GM12878 (cell line): ENCODE results near the gene DIDO1. TPM values are rescaled to one million over a fixed set of nuclear protein-coding genes. Genes with fewer than 3 reads are reported as not detected.

Experiments used
- ATAC-seq: fragments of 200-7000 bp; cut with Tn5 transposase; 3 replicates; pipeline ENCODE4 v1.9.1; 2020; ENCODE audit warnings: mild to moderate bottlenecking, moderate library complexity
- BruUV-seq: library from RNA; stranded (reverse); fragments of 400-500 nt; replicated peaks from 2 replicates; lab custom pipeline; 2021; lab: Mats Ljungman, UMichigan
- CTCF ChIA-PET: fragments of 300-600 bp; sonication (Branson Sonifier 250); formaldehyde crosslinking; extraction: SDS; loops from one replicate; lab custom pipeline; 2021; ENCODE audit warnings: inconsistent platforms; lab: Yijun Ruan, JAX
- POLR2A ChIA-PET: fragments of 350-600 bp; formaldehyde crosslinking; extraction: SDS; loops from one replicate; lab custom pipeline; 2021; ENCODE audit warnings: inconsistent platforms; lab: Charles Lee
- RAD21 ChIA-PET: fragments of 300-600 bp; sonication (Branson Sonifier 250); formaldehyde crosslinking; loops from one replicate; lab custom pipeline; 2023; ENCODE audit warnings: antibody characterized with exemption; ENCODE audit not compliant: unreplicated experiment; lab: Charles Lee
- SMC1A ChIA-PET: fragments of 300-600 bp; sonication (Branson Sonifier 250); formaldehyde crosslinking; loops from one replicate; lab custom pipeline; 2023; ENCODE audit not compliant: unreplicated experiment, uncharacterized antibody; lab: Charles Lee
- DNase-seq: peaks from one replicate; pipeline ENCODE4 v3.0.0-alpha.2; 2011; ENCODE audit warnings: low read depth, low spot score
- FAIRE-seq: peaks from 3 replicates; lab custom pipeline; 2011; peaks lifted over from hg19 to GRCh38; lab: Jason Lieb, UNC
- H2AFZ ChIP-seq: 2 replicates; pipeline ENCODE4 v1.6.0; 2011; ENCODE audit warnings: low read depth, low read length, control low read depth; ENCODE audit not compliant: control insufficient read depth
- H3K27ac ChIP-seq: 2 replicates; pipeline ENCODE4 v1.5.1; 2011; ENCODE audit warnings: control low read depth; ENCODE audit not compliant: control insufficient read depth, insufficient read depth
- H3K27me3 ChIP-seq, 2 experiments: replicated peaks in 1 of 2; 2 replicates each; pipeline versions ENCODE4 v1.6.0 to v1.6.1; 2011; ENCODE audit warnings: low read length in 1 of 2; ENCODE audit not compliant: control insufficient read depth in 2 of 2, insufficient read depth in 2 of 2
- H3K36me3 ChIP-seq, 2 experiments: 2 replicates each; pipeline ENCODE4 v1.5.1; 2011; ENCODE audit warnings: low read length in 1 of 2; ENCODE audit not compliant: control insufficient read depth in 2 of 2, insufficient read depth in 2 of 2
- H3K4me1 ChIP-seq: 2 replicates; pipeline ENCODE4 v1.6.1; 2011; ENCODE audit warnings: mild to moderate bottlenecking, low read length, moderate library complexity, mixed read lengths; ENCODE audit not compliant: control insufficient read depth, insufficient read depth
- H3K4me2 ChIP-seq: 2 replicates; pipeline ENCODE4 v1.6.0; 2011; ENCODE audit warnings: control low read depth; ENCODE audit not compliant: control insufficient read depth, insufficient read depth
- H3K4me3 ChIP-seq: fragments of 200-600 bp; sonication (generic); 2 replicates; pipeline ENCODE4 v1.5.1; 2016
- H3K79me2 ChIP-seq: 2 replicates; pipeline ENCODE4 v1.6.0; 2011; ENCODE audit warnings: low read length; ENCODE audit not compliant: control insufficient read depth, insufficient read depth
- H3K9ac ChIP-seq: 2 replicates; pipeline ENCODE4 v1.8.0; 2011; ENCODE audit warnings: low read length, control low read depth, mixed read lengths; ENCODE audit not compliant: control insufficient read depth, insufficient read depth
- H3K9me3 ChIP-seq: replicated peaks from 3 replicates; pipeline ENCODE4 v1.5.1; 2011; ENCODE audit warnings: mild to moderate bottlenecking, low read length; ENCODE audit not compliant: control insufficient read depth, insufficient read depth
- H4K20me1 ChIP-seq: 2 replicates; pipeline ENCODE4 v1.6.0; 2011; ENCODE audit not compliant: control insufficient read depth, insufficient read depth
- BRCA1 ChIP-seq: IDR thresholded peaks from 2 replicates; pipeline ENCODE4 v1.6.1; 2011; ENCODE audit warnings: low read depth, low read length, improper control_type of control experiment
- CEBPZ ChIP-seq: fragments of 150-350 bp; IDR thresholded peaks from 2 replicates; pipeline ENCODE4 v1.6.1; 2016; ENCODE audit warnings: low read depth, low read length
- CREM ChIP-seq: IDR thresholded peaks from 2 replicates; pipeline ENCODE4 v1.6.1; 2014; ENCODE audit warnings: antibody characterized with exemption, low read depth
- EED ChIP-seq: sonication (generic); IDR thresholded peaks from 2 replicates; pipeline ENCODE4 v1.6.1; 2016; ENCODE audit warnings: antibody characterized with exemption, low read depth
- ELK1 ChIP-seq: IDR thresholded peaks from 2 replicates; pipeline ENCODE4 v1.6.1; 2012; ENCODE audit warnings: low read depth, low read length, improper control_type of control experiment
- ESRRA ChIP-seq: IDR thresholded peaks from 2 replicates; pipeline ENCODE4 v1.6.1; 2012; ENCODE audit warnings: mild to moderate bottlenecking, low read length, improper control_type of control experiment
- GATAD2B ChIP-seq: fragments of 450-650 bp; conservative IDR thresholded peaks from 2 replicates; pipeline ENCODE4 v1.6.1; 2017; ENCODE audit warnings: low read depth, mild to moderate bottlenecking, moderate library complexity
- POLR2AphosphoS5 ChIP-seq: IDR thresholded peaks from 2 replicates; pipeline ENCODE4 v1.6.1; 2011; ENCODE audit warnings: mild to moderate bottlenecking, low read length, inconsistent platforms
- SMAD5 ChIP-seq: IDR thresholded peaks from 2 replicates; pipeline ENCODE4 v1.6.1; 2016; ENCODE audit warnings: antibody characterized with exemption, low read depth
- TAF1 ChIP-seq: IDR thresholded peaks from 2 replicates; pipeline ENCODE4 v1.6.1; 2011; ENCODE audit warnings: mild to moderate bottlenecking, low read depth, low read length, borderline replicate concordance
- WGBS: methylation state at CpG from one replicate; pipeline ENCODE4 v1.1.6; 2016; ENCODE audit warnings: low lambda C conversion rate; ENCODE audit not compliant: insufficient replicate concordance, insufficient coverage; ENCODE audit errors: missing lambda C conversion rate; 5-methylcytosine and 5-hydroxymethylcytosine counted together
- in situ Hi-C: fragments of 300-500 bp; cut with MboI; formaldehyde crosslinking; loops from 9 replicates; pipeline ENCODE4 v1.14.3; 2018; ENCODE audit warnings: mixed read lengths
- intact Hi-C: fragments of 100-400 bp; cut with micrococcal nuclease; formaldehyde crosslinking; loops from one replicate; pipeline ENCODE4 v1.14.2; 2022; ENCODE audit not compliant: unreplicated experiment
- polyA plus RNA-seq, 11 experiments: library from polyadenylated mRNA; depleted of rRNA in 4 of 11; unstranded in 6 of 11; stranded (reverse) in 5 of 11; fragments of >200 nt; fragmentation: Nextera tagmentation in 4 of 11; fragmentation: Illumina TruSeq in 1 of 11; extraction: Ambion mirVana in 4 of 11; extraction: Trizol in 1 of 11; gene quantifications; 1 replicate in 1 of 11; 2 replicates in 10 of 11; pipeline versions ENCODE4 v1.2.1 to v1.2.3, GENCODE V29; 2011 to 2016; ENCODE audit warnings: inconsistent platforms in 2 of 11, missing spikeins in 2 of 11, low read depth in 1 of 11
- total RNA-seq, 4 experiments: library from RNA; depleted of rRNA in 3 of 4; stranded (reverse); fragments of >200 nt in 3 of 4; fragmentation: Illumina TruSeq in 1 of 4; extraction: Trizol in 1 of 4; gene quantifications; 2 replicates each; pipeline versions ENCODE4 v1.2.1 to v1.2.3, GENCODE V29; 2013 to 2021
- TF ChIP-seq, protein P1 (sequence below): fragments of 450-650 bp; formaldehyde crosslinking; IDR thresholded peaks from 2 replicates; pipeline ENCODE4 v1.5.0; 2022; ENCODE audit warnings: mild to moderate bottlenecking, missing genetic modification characterization
- TF ChIP-seq, protein P2 (sequence below): fragments of 150-350 bp; IDR thresholded peaks from 2 replicates; pipeline ENCODE4 v1.6.1; 2014; ENCODE audit warnings: mild to moderate bottlenecking, low read depth, low read length

Gene DIDO1
- total and polyA plus RNA-seq, 10 of the 15 experiments (the other 5 are each of a cell fraction or from before 2014, with no cell fraction given): 5.5 to 56.4 (median 38.4) TPM

- BruUV-seq: no TSS peak
- ATAC-seq (no peak), DNase-seq (no peak), FAIRE-seq (no peak)
- ChIA-PET RAD21 (no interaction called here), CTCF (no interaction called here), POLR2A (no interaction called here), SMC1A (no interaction called here)
- no peak overlapping the region for H3K27ac ChIP-seq
- H3K27me3 ChIP-seq: no peaks in the 10 kb centered on the region
- 52% methylated on average over 20 of the region's 29 CpGs for WGBS
- no peaks in the 10 kb centered on the region for H3K9me3 ChIP-seq
- H3K4me1 ChIP-seq: peaks cover 16% of the 10 kb centered on the region
- H3K36me3 ChIP-seq: no peaks in the 10 kb centered on the region
- H3K4me2 ChIP-seq: no peak overlapping the region
- H2AFZ ChIP-seq: no peak overlapping the region
- in situ Hi-C loops (loop anchor here (5.0 kb wide), 1 partner anchor 51 kb away; no protein-coding TSS in a partner anchor), intact Hi-C loops (no loop called here)
- no peaks in the 10 kb centered on the region for H4K20me1 ChIP-seq
- no peaks in the 10 kb centered on the region for H3K79me2 ChIP-seq
- no peak overlapping the region for H3K4me3 ChIP-seq
- H3K9ac ChIP-seq: no peak overlapping the region
- TF ChIP-seq ELK1 (no peak), SMAD5 (no peak), CREM (no peak), TAF1 (no peak), POLR2AphosphoS5 (no peak), ESRRA (no peak), BRCA1 (no peak), CEBPZ (no peak), EED (no peak), GATAD2B (no peak)
- TF ChIP-seq, protein P1, sequence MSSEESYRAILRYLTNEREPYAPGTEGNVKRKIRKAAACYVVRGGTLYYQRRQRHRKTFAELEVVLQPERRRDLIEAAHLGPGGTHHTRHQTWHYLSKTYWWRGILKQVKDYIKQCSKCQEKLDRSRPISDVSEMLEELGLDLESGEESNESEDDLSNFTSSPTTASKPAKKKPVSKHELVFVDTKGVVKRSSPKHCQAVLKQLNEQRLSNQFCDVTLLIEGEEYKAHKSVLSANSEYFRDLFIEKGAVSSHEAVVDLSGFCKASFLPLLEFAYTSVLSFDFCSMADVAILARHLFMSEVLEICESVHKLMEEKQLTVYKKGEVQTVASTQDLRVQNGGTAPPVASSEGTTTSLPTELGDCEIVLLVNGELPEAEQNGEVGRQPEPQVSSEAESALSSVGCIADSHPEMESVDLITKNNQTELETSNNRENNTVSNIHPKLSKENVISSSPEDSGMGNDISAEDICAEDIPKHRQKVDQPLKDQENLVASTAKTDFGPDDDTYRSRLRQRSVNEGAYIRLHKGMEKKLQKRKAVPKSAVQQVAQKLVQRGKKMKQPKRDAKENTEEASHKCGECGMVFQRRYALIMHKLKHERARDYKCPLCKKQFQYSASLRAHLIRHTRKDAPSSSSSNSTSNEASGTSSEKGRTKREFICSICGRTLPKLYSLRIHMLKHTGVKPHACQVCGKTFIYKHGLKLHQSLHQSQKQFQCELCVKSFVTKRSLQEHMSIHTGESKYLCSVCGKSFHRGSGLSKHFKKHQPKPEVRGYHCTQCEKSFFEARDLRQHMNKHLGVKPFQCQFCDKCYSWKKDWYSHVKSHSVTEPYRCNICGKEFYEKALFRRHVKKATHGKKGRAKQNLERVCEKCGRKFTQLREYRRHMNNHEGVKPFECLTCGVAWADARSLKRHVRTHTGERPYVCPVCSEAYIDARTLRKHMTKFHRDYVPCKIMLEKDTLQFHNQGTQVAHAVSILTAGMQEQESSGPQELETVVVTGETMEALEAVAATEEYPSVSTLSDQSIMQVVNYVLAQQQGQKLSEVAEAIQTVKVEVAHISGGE (CRISPR knock-in tag): no peak
- TF ChIP-seq, protein P2, sequence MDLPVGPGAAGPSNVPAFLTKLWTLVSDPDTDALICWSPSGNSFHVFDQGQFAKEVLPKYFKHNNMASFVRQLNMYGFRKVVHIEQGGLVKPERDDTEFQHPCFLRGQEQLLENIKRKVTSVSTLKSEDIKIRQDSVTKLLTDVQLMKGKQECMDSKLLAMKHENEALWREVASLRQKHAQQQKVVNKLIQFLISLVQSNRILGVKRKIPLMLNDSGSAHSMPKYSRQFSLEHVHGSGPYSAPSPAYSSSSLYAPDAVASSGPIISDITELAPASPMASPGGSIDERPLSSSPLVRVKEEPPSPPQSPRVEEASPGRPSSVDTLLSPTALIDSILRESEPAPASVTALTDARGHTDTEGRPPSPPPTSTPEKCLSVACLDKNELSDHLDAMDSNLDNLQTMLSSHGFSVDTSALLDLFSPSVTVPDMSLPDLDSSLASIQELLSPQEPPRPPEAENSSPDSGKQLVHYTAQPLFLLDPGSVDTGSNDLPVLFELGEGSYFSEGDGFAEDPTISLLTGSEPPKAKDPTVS: no peak
These were observed 97.6 kb downstream of the DIDO1 start for GRCh38 chr20:62828511-62829230.
